ENCODE measurements around the gene ERAS. TPM values are rescaled to one million over a fixed set of nuclear protein-coding genes. Genes with fewer than 3 reads are reported as not detected.
A peak's percentile ranks its signal among the peaks of the same experiment; 100 is the strongest.

The ERAS gene
- polyA plus RNA-seq, 1 of the 3 experiments (the other 2 are of a cell fraction): 0.03 TPM

- Histone ChIP-seq H3K27me3 (ENCODE audit: insufficient read depth) (no peaks in the 10 kb centered on the region; the same call in 1 of the 2 replicates), H3K9me3 (no peaks in the 10 kb centered on the region), H4K20me1 (ENCODE audit: insufficient read depth) (no peaks in the 10 kb centered on the region), H3K27ac (ENCODE audit: low read depth in 2 of 2, low read length in 1 of 2) (peak overlapping the region; percentile 81 to 94), H3F3A (replicated peaks; ENCODE audit: insufficient read depth) (no peaks in the 10 kb centered on the region), H3K4me2 (peak overlapping the region; percentile 67), H3K4me3 (ENCODE audit: low read depth in 2 of 2, low read length in 1 of 2) (peak overlapping the region; percentile 63), H3K9me2 (no peaks in the 10 kb centered on the region), H3K9ac (peak overlapping the region; percentile 77), H3K79me2 (ENCODE audit: insufficient read depth) (no peaks in the 10 kb centered on the region), H3K36me3 (replicated peaks in 1 of 2; ENCODE audit: control insufficient read depth in 1 of 2, insufficient read depth in 2 of 2, low read length in 1 of 2) (no peaks in the 10 kb centered on the region), H3K4me1 (ENCODE audit: control insufficient read depth in 1 of 2, insufficient read depth in 2 of 2, low read depth in 1 of 2, low read length in 1 of 2) (peaks cover 4 to 10% of the 10 kb centered on the region in 2 experiments; a peak in 1 of 4 replicates), H2AFZ (ENCODE audit: low read depth) (peak overlapping the region; percentile 88)
- TF ChIP-seq IRF3 (IDR thresholded peaks at IDR 0.05; ENCODE audit: low read depth, low read length) (no peak), YY1 (IDR thresholded peaks at IDR 0.05; ENCODE audit: low read depth) (no peak), REST (IDR thresholded peaks at IDR 0.05; ENCODE audit: low read depth, low read length) (no peak), CHD2 (IDR thresholded peaks at IDR 0.05; ENCODE audit: low read length, partially characterized antibody) (no peak)
- TF ChIP-seq, protein P1, sequence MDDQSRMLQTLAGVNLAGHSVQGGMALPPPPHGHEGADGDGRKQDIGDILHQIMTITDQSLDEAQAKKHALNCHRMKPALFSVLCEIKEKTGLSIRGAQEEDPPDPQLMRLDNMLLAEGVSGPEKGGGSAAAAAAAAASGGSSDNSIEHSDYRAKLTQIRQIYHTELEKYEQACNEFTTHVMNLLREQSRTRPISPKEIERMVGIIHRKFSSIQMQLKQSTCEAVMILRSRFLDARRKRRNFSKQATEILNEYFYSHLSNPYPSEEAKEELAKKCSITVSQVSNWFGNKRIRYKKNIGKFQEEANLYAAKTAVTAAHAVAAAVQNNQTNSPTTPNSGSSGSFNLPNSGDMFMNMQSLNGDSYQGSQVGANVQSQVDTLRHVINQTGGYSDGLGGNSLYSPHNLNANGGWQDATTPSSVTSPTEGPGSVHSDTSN (IDR thresholded peaks at IDR 0.05): no peak
- POLR2A ChIA-PET: interaction anchor here (2.1 kb wide), 1 partner anchor 63 kb away, joined by 8 read pairs; no protein-coding TSS in a partner anchor
- DNase-seq: no peak
- 38% methylated on average over 16 of the region's 17 CpGs for WGBS (ENCODE audit: low lambda C conversion rate)
- CTCF ChIA-PET: interaction anchor here (1.0 kb wide), 1 partner anchor 169 kb away, joined by 3 read pairs; no protein-coding TSS in a partner anchor
Observed at GRCh38 chrX:48800574-48801279, 25.6 kb upstream of the ERAS start.

- ChIA-PET CTCF (interaction anchor here (1.0 kb wide), 1 partner anchor 170 kb away, joined by 3 read pairs; no protein-coding TSS in a partner anchor), POLR2A (interaction anchor here (0.6 to 2.1 kb wide), 2 partner anchors 64 to 178 kb away, joined by 3 to 8 read pairs; no protein-coding TSS in a partner anchor)
- H3K4me3 ChIP-seq (ENCODE audit: low read depth in 2 of 2, low read length in 1 of 2): peak within 1 kb of the TSS; percentile 63 to 82
- peak within 1 kb of the TSS; percentile 68 for H3K4me2 ChIP-seq
- peak within 1 kb of the TSS; percentile 89 for H3K9ac ChIP-seq
- peaks cover 4 to 10% of the 10 kb centered on the region in 2 experiments; a peak in 1 of 4 replicates for H3K4me1 ChIP-seq (ENCODE audit: control insufficient read depth in 1 of 2, insufficient read depth in 2 of 2, low read depth in 1 of 2, low read length in 1 of 2)
- 28% methylated on average over 40 of the region's 89 CpGs for WGBS (ENCODE audit: low lambda C conversion rate)
- H3K27ac ChIP-seq (ENCODE audit: low read depth in 2 of 2, low read length in 1 of 2): peak within 1 kb of the TSS; percentile 94 to 95
- H3F3A ChIP-seq (replicated peaks; ENCODE audit: insufficient read depth): no peaks in the 10 kb centered on the region
- no peaks in the 10 kb centered on the region; the same call in 1 of the 2 replicates for H3K27me3 ChIP-seq (ENCODE audit: insufficient read depth)
- H3K79me2 ChIP-seq (ENCODE audit: insufficient read depth): no peaks in the 10 kb centered on the region
- no peaks in the 10 kb centered on the region for H3K9me3 ChIP-seq
- peak within 1 kb of the TSS; percentile 88 for H2AFZ ChIP-seq (ENCODE audit: low read depth)
- H3K9me2 ChIP-seq: no peaks in the 10 kb centered on the region
- no peaks in the 10 kb centered on the region for H4K20me1 ChIP-seq (ENCODE audit: insufficient read depth)
- H3K36me3 ChIP-seq (replicated peaks in 1 of 2; ENCODE audit: control insufficient read depth in 1 of 2, insufficient read depth in 2 of 2, low read length in 1 of 2): no peaks in the 10 kb centered on the region
- DNase-seq: peak; percentile 89
- TF ChIP-seq MEF2A (IDR thresholded peaks at IDR 0.05; ENCODE audit: borderline replicate concordance, low read depth): no peak
- TF ChIP-seq RXRA (IDR thresholded peaks at IDR 0.05; ENCODE audit: borderline replicate concordance, low read depth): no peak
- 0 out of 2 replicates have a peak, but pooled peaks have one; percentile 20 for TF ChIP-seq MXI1 (IDR thresholded peaks at IDR 0.05; ENCODE audit: low read depth, low read length)
- TF ChIP-seq NFIC (IDR thresholded peaks at IDR 0.05; ENCODE audit: borderline replicate concordance): no peak
- no peak for TF ChIP-seq EP300 (IDR thresholded peaks at IDR 0.05; ENCODE audit: borderline replicate concordance in 1 of 2, low read depth in 1 of 2, low read length in 1 of 2)
- TF ChIP-seq SMC3 (IDR thresholded peaks at IDR 0.05; ENCODE audit: low read depth, low read length): no peak
- TF ChIP-seq NRF1 (IDR thresholded peaks at IDR 0.05; ENCODE audit: low read depth, low read length): peak; percentile 40
- TF ChIP-seq RAD21 (IDR thresholded peaks at IDR 0.05; ENCODE audit: low read length): no peak
- TF ChIP-seq CHD2 (IDR thresholded peaks at IDR 0.05; ENCODE audit: low read length, partially characterized antibody): peak; percentile 98
- TF ChIP-seq, protein P2, sequence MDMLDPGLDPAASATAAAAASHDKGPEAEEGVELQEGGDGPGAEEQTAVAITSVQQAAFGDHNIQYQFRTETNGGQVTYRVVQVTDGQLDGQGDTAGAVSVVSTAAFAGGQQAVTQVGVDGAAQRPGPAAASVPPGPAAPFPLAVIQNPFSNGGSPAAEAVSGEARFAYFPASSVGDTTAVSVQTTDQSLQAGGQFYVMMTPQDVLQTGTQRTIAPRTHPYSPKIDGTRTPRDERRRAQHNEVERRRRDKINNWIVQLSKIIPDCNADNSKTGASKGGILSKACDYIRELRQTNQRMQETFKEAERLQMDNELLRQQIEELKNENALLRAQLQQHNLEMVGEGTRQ (IDR thresholded peaks at IDR 0.05; ENCODE audit: borderline replicate concordance, low read depth, low read length): no peak
- TF ChIP-seq TAF1 (IDR thresholded peaks at IDR 0.05; ENCODE audit: borderline replicate concordance, low read depth, low read length): no peak
- peak; percentile 58; the same call in 1 of the 2 replicates for TF ChIP-seq POLR2AphosphoS5 (IDR thresholded peaks at IDR 0.05; ENCODE audit: low read depth, low read length)
- TF ChIP-seq EZH2phosphoT487 (IDR thresholded peaks at IDR 0.05; ENCODE audit: borderline replicate concordance, low read depth): no peak
Observed at GRCh38 chrX:48801280-48802088, 24.8 kb upstream of the ERAS start, which contains the start of gene HDAC6. TSS of gene HDAC6 (plus strand) at chrX:48802067. CDS start at chrX:48802693, 626 bp downstream.
